Astrocyte (in vitro differentiated cells and primary cell): ENCODE data around the gene CPPED1. TPM values are rescaled to one million over a fixed set of nuclear protein-coding genes. Genes with fewer than 3 reads are reported as not detected.

Experiments
- DNase-seq: peaks from one replicate; pipeline ENCODE4 v3.0.0-alpha.2; 2010; ENCODE audit warnings: low read depth
- FAIRE-seq: peaks from 2 replicates; lab custom pipeline; 2011; peaks lifted over from hg19 to GRCh38; lab: Jason Lieb, UNC
- H2AFZ ChIP-seq: 2 replicates; pipeline ENCODE4 v1.6.0; 2012; ENCODE audit warnings: low read depth, low read length, inconsistent platforms
- H3K27ac ChIP-seq: 2 replicates; pipeline ENCODE4 v1.5.1; 2011; ENCODE audit warnings: low read depth, low read length, inconsistent platforms
- H3K27me3 ChIP-seq: 2 replicates; pipeline ENCODE4 v1.6.0; 2011; ENCODE audit warnings: low read length, inconsistent platforms; ENCODE audit not compliant: insufficient read depth
- H3K36me3 ChIP-seq: 2 replicates; pipeline ENCODE4 v1.5.1; 2011; ENCODE audit warnings: low read length, inconsistent platforms; ENCODE audit not compliant: insufficient read depth
- H3K4me1 ChIP-seq: 2 replicates; pipeline ENCODE4 v1.5.1; 2011; ENCODE audit warnings: low read length, inconsistent platforms; ENCODE audit not compliant: insufficient read depth
- H3K4me2 ChIP-seq: 2 replicates; pipeline ENCODE4 v1.6.0; 2012; ENCODE audit warnings: low read length, inconsistent platforms
- H3K4me3 ChIP-seq: 2 replicates; pipeline ENCODE4 v1.5.1; 2011; ENCODE audit warnings: low read depth, mild to moderate bottlenecking, low read length, inconsistent platforms; ENCODE audit not compliant: insufficient read depth
- H3K79me2 ChIP-seq: 2 replicates; pipeline ENCODE4 v1.6.0; 2012; ENCODE audit warnings: mild to moderate bottlenecking, low read length, inconsistent platforms; ENCODE audit not compliant: insufficient read depth
- H3K9ac ChIP-seq: 2 replicates; pipeline ENCODE4 v1.6.0; 2012; ENCODE audit warnings: mild to moderate bottlenecking, low read length, inconsistent platforms
- H3K9me3 ChIP-seq: 2 replicates; pipeline ENCODE4 v1.5.1; 2012; ENCODE audit warnings: low read depth, mild to moderate bottlenecking, low read length, inconsistent platforms; ENCODE audit not compliant: insufficient read depth
- H4K20me1 ChIP-seq: 2 replicates; pipeline ENCODE4 v1.6.0; 2012; ENCODE audit warnings: low read length, inconsistent platforms; ENCODE audit not compliant: insufficient read depth
- H3K27ac Mint-ChIP-seq: one replicate; pipeline ENCODE4 v1.8.0; 2021; ENCODE audit warnings: mild to moderate bottlenecking, mixed read lengths; ENCODE audit not compliant: unreplicated experiment
- H3K27me3 Mint-ChIP-seq: one replicate; pipeline ENCODE4 v1.8.0; 2021; ENCODE audit warnings: low read depth, mixed read lengths; ENCODE audit not compliant: unreplicated experiment
- H3K36me3 Mint-ChIP-seq: one replicate; pipeline ENCODE4 v1.8.0; 2021; ENCODE audit warnings: low read depth, mixed read lengths; ENCODE audit not compliant: unreplicated experiment
- H3K4me1 Mint-ChIP-seq: one replicate; pipeline ENCODE4 v1.8.0; 2021; ENCODE audit warnings: low read depth, mixed read lengths; ENCODE audit not compliant: unreplicated experiment
- H3K4me3 Mint-ChIP-seq: one replicate; pipeline ENCODE4 v1.8.0; 2021; ENCODE audit warnings: mild to moderate bottlenecking, moderate library complexity, mixed read lengths; ENCODE audit not compliant: unreplicated experiment
- H3K9me3 Mint-ChIP-seq: one replicate; pipeline ENCODE4 v1.8.0; 2021; ENCODE audit warnings: mild to moderate bottlenecking, mixed read lengths; ENCODE audit not compliant: unreplicated experiment
- CTCF ChIP-seq: IDR thresholded peaks from 2 replicates; pipeline ENCODE4 v1.5.1; 2011; ENCODE audit warnings: low read depth, mild to moderate bottlenecking, inconsistent platforms, low read length, moderate library complexity; ENCODE audit not compliant: insufficient read depth
- EZH2 ChIP-seq: IDR thresholded peaks from 2 replicates; pipeline ENCODE4 v1.6.1; 2012; ENCODE audit warnings: mild to moderate bottlenecking, low read length, inconsistent platforms; ENCODE audit not compliant: insufficient read depth
- total RNA-seq: library from RNA; stranded (reverse); gene quantifications from 2 replicates; pipeline ENCODE4 v1.2.1, GENCODE V29; 2021

The CPPED1 gene
- total RNA-seq, 1 donor from 2014 or later, result 28.5 TPM

- no peaks in the 10 kb centered on the region for H3K27me3 ChIP-seq
- no peak overlapping the region for H3K4me3 Mint-ChIP-seq
- FAIRE-seq, result no peak
- H3K36me3 Mint-ChIP-seq, result peaks cover 8% of the 10 kb centered on the region
- H3K4me1 Mint-ChIP-seq, result no peaks in the 10 kb centered on the region
- no peak overlapping the region for H3K27ac ChIP-seq
- no peaks in the 10 kb centered on the region for H3K4me1 ChIP-seq
- no peak for TF ChIP-seq EZH2
- TF ChIP-seq CTCF, result no peak
- H3K27me3 Mint-ChIP-seq, result no peaks in the 10 kb centered on the region
- DNase-seq, result no peak
- H3K9me3 ChIP-seq, result no peaks in the 10 kb centered on the region
- H3K4me2 ChIP-seq, result no peak overlapping the region
- H3K4me3 ChIP-seq, result no peak overlapping the region
- H3K9me3 Mint-ChIP-seq, result peaks cover 5% of the 10 kb centered on the region
- no peak overlapping the region for H3K9ac ChIP-seq
- H4K20me1 ChIP-seq, result no peaks in the 10 kb centered on the region
- no peaks in the 10 kb centered on the region for H3K36me3 ChIP-seq
- no peak overlapping the region for H3K27ac Mint-ChIP-seq
- H2AFZ ChIP-seq, result no peak overlapping the region
- H3K79me2 ChIP-seq, result no peaks in the 10 kb centered on the region
Observed at GRCh38 chr16:12667909-12668308, 135.8 kb downstream of the CPPED1 start.

GRCh38 chr16:12664164-12664733, 139.4 kb downstream of the CPPED1 start:
- Histone ChIP-seq H3K4me3 (no peak overlapping the region), H4K20me1 (no peaks in the 10 kb centered on the region), H3K27me3 (no peaks in the 10 kb centered on the region), H3K9ac (no peak overlapping the region), H2AFZ (no peak overlapping the region), H3K27ac (no peak overlapping the region), H3K79me2 (no peaks in the 10 kb centered on the region), H3K4me1 (no peaks in the 10 kb centered on the region), H3K36me3 (no peaks in the 10 kb centered on the region), H3K4me2 (no peak overlapping the region), H3K9me3 (no peaks in the 10 kb centered on the region)
- Mint-ChIP-seq H3K9me3 (peaks cover 8% of the 10 kb centered on the region), H3K36me3 (peaks cover 12% of the 10 kb centered on the region), H3K4me3 (no peak overlapping the region), H3K27ac (no peak overlapping the region), H3K27me3 (no peaks in the 10 kb centered on the region), H3K4me1 (peaks cover 2% of the 10 kb centered on the region)
- TF ChIP-seq EZH2, result no peak
- no peak for TF ChIP-seq CTCF
- FAIRE-seq (no peak), DNase-seq (no peak)

GRCh38 chr16:12661656-12662172, 142.0 kb downstream of the CPPED1 start:
- Histone ChIP-seq H3K27ac (no peak overlapping the region), H2AFZ (no peak overlapping the region), H3K9ac (no peak overlapping the region), H3K9me3 (no peaks in the 10 kb centered on the region), H3K4me3 (no peak overlapping the region), H3K4me2 (no peak overlapping the region), H4K20me1 (no peaks in the 10 kb centered on the region), H3K79me2 (no peaks in the 10 kb centered on the region), H3K36me3 (no peaks in the 10 kb centered on the region), H3K27me3 (no peaks in the 10 kb centered on the region), H3K4me1 (no peaks in the 10 kb centered on the region)
- Mint-ChIP-seq H3K27me3 (no peaks in the 10 kb centered on the region), H3K4me1 (peaks cover 2% of the 10 kb centered on the region), H3K9me3 (peaks cover 2% of the 10 kb centered on the region), H3K4me3 (peak overlapping the region; percentile 31), H3K27ac (no peak overlapping the region), H3K36me3 (peaks cover 11% of the 10 kb centered on the region)
- DNase-seq (no peak), FAIRE-seq (no peak)
- TF ChIP-seq EZH2, result no peak
- TF ChIP-seq CTCF, result no peak
